ENCODE measurements around the gene ALG11. TPM values are rescaled to one million over a fixed set of nuclear protein-coding genes. Genes with fewer than 3 reads are reported as not detected.

The ALG11 gene
- total and polyA plus RNA-seq, 4 donors, result 7.1 to 32.5 (median 18.7) TPM

- Histone ChIP-seq H3K9me3 (ENCODE audit: control insufficient read depth, low read length) (no peaks in the 10 kb centered on the region), H3K36me3 (ENCODE audit: control insufficient read depth in 1 of 2, insufficient read depth in 2 of 2, low read length in 1 of 2) (no peaks in the 10 kb centered on the region), H3K4me1 (ENCODE audit: control insufficient read depth in 1 of 2, insufficient read depth in 2 of 2, low read length in 2 of 2) (peaks cover 0 to 4% of the 10 kb centered on the region in 2 donors), H3K27me3 (ENCODE audit: control insufficient read depth in 1 of 2, insufficient read depth in 2 of 2, low read length in 1 of 2) (no peaks in the 10 kb centered on the region), H3K4me3 (ENCODE audit: low read length in 2 of 2) (no peak overlapping the region), H3K27ac (ENCODE audit: low read depth in 1 of 2, low read length in 2 of 2) (no peak overlapping the region)
- DNase-seq (no peak), ATAC-seq (ENCODE audit: low FRiP score) (peak; percentile 78)
- 9 to 11% methylated on average over 9 of the region's 9 CpGs for WGBS, 2 donors
- intact Hi-C loops (cut with DNase I), result no loop called here
These were observed 16.3 kb upstream of the ALG11 start for GRCh38 chr13:51995677-51996551.

- no peak for DNase-seq
- no peak overlapping the region for H3K27ac ChIP-seq (ENCODE audit: low read depth in 1 of 2, low read length in 2 of 2)
- 89 to 94% methylated on average over 4 of the region's 4 CpGs for WGBS, 2 donors
- intact Hi-C loops (cut with DNase I), result no loop called here
- H3K27me3 ChIP-seq (ENCODE audit: control insufficient read depth in 1 of 2, insufficient read depth in 2 of 2, low read length in 1 of 2), result no peaks in the 10 kb centered on the region
- H3K9me3 ChIP-seq (ENCODE audit: control insufficient read depth, low read length), result no peaks in the 10 kb centered on the region
- no peak for ATAC-seq (ENCODE audit: low FRiP score)
- H3K36me3 ChIP-seq (ENCODE audit: control insufficient read depth in 1 of 2, insufficient read depth in 2 of 2, low read length in 1 of 2), result no peaks in the 10 kb centered on the region
- peaks cover 0 to 4% of the 10 kb centered on the region in 2 donors for H3K4me1 ChIP-seq (ENCODE audit: control insufficient read depth in 1 of 2, insufficient read depth in 2 of 2, low read length in 2 of 2)
- H3K4me3 ChIP-seq (ENCODE audit: low read length in 2 of 2), result no peak overlapping the region
These were observed 15.6 kb upstream of the ALG11 start for GRCh38 chr13:51996641-51997040.

- H3K9me3 ChIP-seq (ENCODE audit: control insufficient read depth, low read length), result no peaks in the 10 kb centered on the region
- DNase-seq, result no peak
- no peaks in the 10 kb centered on the region for H3K36me3 ChIP-seq (ENCODE audit: control insufficient read depth in 1 of 2, insufficient read depth in 2 of 2, low read length in 1 of 2)
- no peak overlapping the region for H3K27ac ChIP-seq (ENCODE audit: low read depth in 1 of 2, low read length in 2 of 2)
- whole genome bisulfite sequencing, 2 donors, result 97 to 98% methylated on average over 2 of the region's 2 CpGs
- H3K4me3 ChIP-seq (ENCODE audit: low read length in 2 of 2), result no peak overlapping the region
- peaks cover 0 to 4% of the 10 kb centered on the region in 2 donors for H3K4me1 ChIP-seq (ENCODE audit: control insufficient read depth in 1 of 2, insufficient read depth in 2 of 2, low read length in 2 of 2)
- intact Hi-C loops (cut with DNase I), result no loop called here
- H3K27me3 ChIP-seq (ENCODE audit: control insufficient read depth in 1 of 2, insufficient read depth in 2 of 2, low read length in 1 of 2), result no peaks in the 10 kb centered on the region
- no peak for ATAC-seq (ENCODE audit: low FRiP score)
These were observed 15.0 kb upstream of the ALG11 start for GRCh38 chr13:51997186-51997585.

GRCh38 chr13:51997641-51998330 is 14.4 kb upstream of the ALG11 start:
- 87 to 93% methylated on average over 8 of the region's 8 CpGs for WGBS, 2 donors
- ATAC-seq (ENCODE audit: low FRiP score), result no peak

GRCh38 chr13:51998723-51999509 is 13.3 kb upstream of the ALG11 start:
- ATAC-seq (ENCODE audit: low FRiP score) (no peak), DNase-seq (no peak)
- 46 to 47% methylated on average over 6 of the region's 6 CpGs for WGBS, 2 donors
- no peaks in the 10 kb centered on the region for H3K9me3 ChIP-seq (ENCODE audit: control insufficient read depth, low read length)
- H3K4me1 ChIP-seq (ENCODE audit: control insufficient read depth in 1 of 2, insufficient read depth in 2 of 2, low read length in 2 of 2), result peaks cover 0 to 4% of the 10 kb centered on the region in 2 donors
- H3K27ac ChIP-seq (ENCODE audit: low read depth in 1 of 2, low read length in 2 of 2), result no peak overlapping the region
- intact Hi-C loops (cut with DNase I), result loop anchor here in 1 of 2 donors (2.0 kb wide), 1 partner anchor 130 kb away; the partner anchor contains the start of gene NEK5
- no peaks in the 10 kb centered on the region for H3K36me3 ChIP-seq (ENCODE audit: control insufficient read depth in 1 of 2, insufficient read depth in 2 of 2, low read length in 1 of 2)
- H3K27me3 ChIP-seq (ENCODE audit: control insufficient read depth in 1 of 2, insufficient read depth in 2 of 2, low read length in 1 of 2), result no peaks in the 10 kb centered on the region
- no peak overlapping the region for H3K4me3 ChIP-seq (ENCODE audit: low read length in 2 of 2)

More at GRCh38 chr13:51997641-51998330, 14.4 kb upstream of the ALG11 start:
- no peaks in the 10 kb centered on the region for H3K9me3 ChIP-seq (ENCODE audit: control insufficient read depth, low read length)
- no peaks in the 10 kb centered on the region for H3K36me3 ChIP-seq (ENCODE audit: control insufficient read depth in 1 of 2, insufficient read depth in 2 of 2, low read length in 1 of 2)
- H3K4me1 ChIP-seq (ENCODE audit: control insufficient read depth in 1 of 2, insufficient read depth in 2 of 2, low read length in 2 of 2), result peaks cover 0 to 4% of the 10 kb centered on the region in 2 donors
- intact Hi-C loops (cut with DNase I), result loop anchor here in 1 of 2 donors (2.0 kb wide), 1 partner anchor 131 kb away; the partner anchor contains the start of gene NEK5
- no peak overlapping the region for H3K4me3 ChIP-seq (ENCODE audit: low read length in 2 of 2)
- no peaks in the 10 kb centered on the region for H3K27me3 ChIP-seq (ENCODE audit: control insufficient read depth in 1 of 2, insufficient read depth in 2 of 2, low read length in 1 of 2)
- H3K27ac ChIP-seq (ENCODE audit: low read depth in 1 of 2, low read length in 2 of 2), result no peak overlapping the region
- no peak for DNase-seq

- 7 to 8% methylated on average over 13 of the region's 13 CpGs for WGBS, 2 donors
- no peaks in the 10 kb centered on the region for H3K36me3 ChIP-seq (ENCODE audit: control insufficient read depth in 1 of 2, insufficient read depth in 2 of 2, low read length in 1 of 2)
- DNase-seq, result peak; percentile 71 to 85
- H3K9me3 ChIP-seq (ENCODE audit: control insufficient read depth, low read length), result no peaks in the 10 kb centered on the region
- H3K27me3 ChIP-seq (ENCODE audit: control insufficient read depth in 1 of 2, insufficient read depth in 2 of 2, low read length in 1 of 2), result no peaks in the 10 kb centered on the region
- intact Hi-C loops (cut with DNase I), result loop anchor here in 1 of 2 donors (2.0 kb wide), 1 partner anchor 129 kb away; the partner anchor contains the start of gene NEK5
- peak; percentile 31 for ATAC-seq (ENCODE audit: low FRiP score)
- no peak overlapping the region for H3K4me3 ChIP-seq (ENCODE audit: low read length in 2 of 2)
- no peak overlapping the region for H3K27ac ChIP-seq (ENCODE audit: low read depth in 1 of 2, low read length in 2 of 2)
- H3K4me1 ChIP-seq (ENCODE audit: control insufficient read depth in 1 of 2, insufficient read depth in 2 of 2, low read length in 2 of 2), result peaks cover 0 to 4% of the 10 kb centered on the region in 2 donors
These were observed 12.7 kb upstream of the ALG11 start for GRCh38 chr13:51999510-51999911.

- WGBS, 2 donors, result 76 to 77% methylated on average over 1 of the region's 1 CpG
- intact Hi-C loops (cut with DNase I), result loop anchor here (2.0 to 5.0 kb wide), 2 partner anchors 127 to 129 kb away; partner anchors contain the start of gene NEK5 (in 2 of the 2)
- H3K4me1 ChIP-seq (ENCODE audit: control insufficient read depth in 1 of 2, insufficient read depth in 2 of 2, low read length in 2 of 2), result peaks cover 0 to 4% of the 10 kb centered on the region in 2 donors
- H3K27ac ChIP-seq (ENCODE audit: low read depth in 1 of 2, low read length in 2 of 2), result no peak overlapping the region
- no peaks in the 10 kb centered on the region for H3K9me3 ChIP-seq (ENCODE audit: control insufficient read depth, low read length)
- H3K27me3 ChIP-seq (ENCODE audit: control insufficient read depth in 1 of 2, insufficient read depth in 2 of 2, low read length in 1 of 2), result no peaks in the 10 kb centered on the region
- no peak overlapping the region for H3K4me3 ChIP-seq (ENCODE audit: low read length in 2 of 2)
- ATAC-seq (ENCODE audit: low FRiP score) (no peak), DNase-seq (no peak)
- no peaks in the 10 kb centered on the region for H3K36me3 ChIP-seq (ENCODE audit: control insufficient read depth in 1 of 2, insufficient read depth in 2 of 2, low read length in 1 of 2)
These were observed 12.3 kb upstream of the ALG11 start for GRCh38 chr13:51999921-52000320.

- Histone ChIP-seq H3K27me3 (ENCODE audit: control insufficient read depth in 1 of 2, insufficient read depth in 2 of 2, low read length in 1 of 2) (no peaks in the 10 kb centered on the region), H3K9me3 (ENCODE audit: control insufficient read depth, low read length) (no peaks in the 10 kb centered on the region), H3K27ac (ENCODE audit: low read depth in 1 of 2, low read length in 2 of 2) (no peak overlapping the region), H3K4me3 (ENCODE audit: low read length in 2 of 2) (no peak overlapping the region), H3K36me3 (ENCODE audit: control insufficient read depth in 1 of 2, insufficient read depth in 2 of 2, low read length in 1 of 2) (no peaks in the 10 kb centered on the region), H3K4me1 (ENCODE audit: control insufficient read depth in 1 of 2, insufficient read depth in 2 of 2, low read length in 2 of 2) (no peaks in the 10 kb centered on the region)
- intact Hi-C loops (cut with DNase I), result loop anchor here in 1 of 2 donors (5.0 kb wide), 1 partner anchor 126 kb away; the partner anchor contains the start of gene NEK5
- peak; percentile 54 for ATAC-seq (ENCODE audit: low FRiP score)
- 55 to 56% methylated on average over 3 of the region's 3 CpGs for WGBS, 2 donors
- no peak for DNase-seq
These were observed 11.0 kb upstream of the ALG11 start for GRCh38 chr13:52001120-52001731.
